ENCODE measurements around the gene FLAD1.

- no peak for TF ChIP-seq CTCF (IDR thresholded peaks at IDR 0.05)
- TF ChIP-seq POLR2A (IDR thresholded peaks at IDR 0.05): peak; percentile 20
- no peak for TF ChIP-seq POLR2AphosphoS5 (IDR thresholded peaks at IDR 0.05)
These were observed 20.2 kb downstream of the FLAD1 start for GRCh38 chr1:155003227-155003765.
